Neural crest cell (in vitro differentiated cells): ENCODE data around the gene HBQ1. TPM values are rescaled to one million over a fixed set of nuclear protein-coding genes. Genes with fewer than 3 reads are reported as not detected.
"Not testable (repeated sequence)": the region's sequence is repeated elsewhere in the genome, so short reads cannot be mapped to it uniquely, and the experiment has no call there.

ENCODE experiments used
- DNase-seq: peaks from one replicate; pipeline ENCODE4 v3.0.0; 2021; ENCODE audit warnings: low read depth, mixed read lengths, low spot score
- H3K27ac Mint-ChIP-seq: one replicate; pipeline ENCODE4 v1.8.0; 2021; ENCODE audit warnings: mild to moderate bottlenecking, mixed read lengths; ENCODE audit not compliant: unreplicated experiment
- H3K27me3 Mint-ChIP-seq: 2 replicates; pipeline ENCODE4 v1.8.0; 2021; ENCODE audit warnings: low read depth, mild to moderate bottlenecking, mixed read lengths
- H3K36me3 Mint-ChIP-seq: 2 replicates; pipeline ENCODE4 v1.8.0; 2021; ENCODE audit warnings: low read depth, mild to moderate bottlenecking, mixed read lengths
- H3K4me1 Mint-ChIP-seq: 2 replicates; pipeline ENCODE4 v1.8.0; 2021; ENCODE audit warnings: mixed read lengths
- H3K4me3 Mint-ChIP-seq: one replicate; pipeline ENCODE4 v1.8.0; 2021; ENCODE audit warnings: mild to moderate bottlenecking, mixed read lengths
- H3K9me3 Mint-ChIP-seq: 2 replicates; pipeline ENCODE4 v1.8.0; 2021; ENCODE audit warnings: mixed read lengths
- CTCF ChIP-seq: fragments of 200-600 bp; sonication (generic); conservative IDR thresholded peaks from 2 replicates; pipeline ENCODE4 v1.5.0; 2021; ENCODE audit warnings: antibody characterized with exemption, mild to moderate bottlenecking
- total RNA-seq: library from RNA; stranded (reverse); gene quantifications from 2 replicates; pipeline ENCODE4 v1.2.1, GENCODE V29; 2021

HBQ1 gene
- total RNA-seq, 1 donor from 2014 or later, result 1.8 TPM

- H3K27me3 Mint-ChIP-seq, result peaks cover 77% of the 10 kb centered on the region
- H3K4me1 Mint-ChIP-seq, result peaks cover 7% of the 10 kb centered on the region
- DNase-seq, result no peak
- H3K27ac Mint-ChIP-seq, result no peak overlapping the region
- no peaks in the 10 kb centered on the region for H3K36me3 Mint-ChIP-seq
- H3K4me3 Mint-ChIP-seq, result peak overlapping the region; percentile 72
- no peak for TF ChIP-seq CTCF
- no peaks in the 10 kb centered on the region for H3K9me3 Mint-ChIP-seq
Measured at GRCh38 chr16:155031-155398, 25.2 kb upstream of the HBQ1 start.

GRCh38 chr16:159136-159849 is 21.0 kb upstream of the HBQ1 start:
- H3K27me3 Mint-ChIP-seq, result peaks cover 71% of the 10 kb centered on the region
- DNase-seq, result no peak

GRCh38 chr16:160242-160641 is 20.0 kb upstream of the HBQ1 start:
- H3K4me1 Mint-ChIP-seq, H3K27ac Mint-ChIP-seq, DNase-seq, H3K9me3 Mint-ChIP-seq, H3K36me3 Mint-ChIP-seq, H3K4me3 Mint-ChIP-seq: not testable (repeated sequence)
- peaks cover 66% of the 10 kb centered on the region for H3K27me3 Mint-ChIP-seq

More at GRCh38 chr16:159136-159849, 21.0 kb upstream of the HBQ1 start:
- TF ChIP-seq CTCF, result no peak
- Mint-ChIP-seq H3K4me1 (peaks cover 7% of the 10 kb centered on the region), H3K27ac (no peak overlapping the region), H3K9me3 (no peaks in the 10 kb centered on the region), H3K36me3 (no peaks in the 10 kb centered on the region), H3K4me3 (no peak overlapping the region)

- Mint-ChIP-seq H3K27ac (no peak overlapping the region), H3K4me1 (no peaks in the 10 kb centered on the region), H3K4me3 (no peak overlapping the region), H3K27me3 (peaks cover 67% of the 10 kb centered on the region), H3K9me3 (no peaks in the 10 kb centered on the region), H3K36me3 (no peaks in the 10 kb centered on the region)
- TF ChIP-seq CTCF, result no peak
- no peak for DNase-seq
Measured at GRCh38 chr16:160691-161190, 19.5 kb upstream of the HBQ1 start.

- Mint-ChIP-seq H3K27ac (no peak overlapping the region), H3K36me3 (no peaks in the 10 kb centered on the region), H3K27me3 (peaks cover 67% of the 10 kb centered on the region), H3K9me3 (no peaks in the 10 kb centered on the region), H3K4me1 (no peaks in the 10 kb centered on the region), H3K4me3 (no peak overlapping the region)
- no peak for DNase-seq
- no peak for TF ChIP-seq CTCF
Measured at GRCh38 chr16:162271-162991, 17.8 kb upstream of the HBQ1 start.

GRCh38 chr16:163139-163538 is 17.1 kb upstream of the HBQ1 start:
- DNase-seq, H3K4me1 Mint-ChIP-seq, H3K36me3 Mint-ChIP-seq, H3K27ac Mint-ChIP-seq, H3K9me3 Mint-ChIP-seq, H3K4me3 Mint-ChIP-seq: not testable (repeated sequence)
- H3K27me3 Mint-ChIP-seq, result peaks cover 67% of the 10 kb centered on the region

- H3K27ac Mint-ChIP-seq, H3K4me3 Mint-ChIP-seq, H3K36me3 Mint-ChIP-seq, DNase-seq, H3K9me3 Mint-ChIP-seq, H3K4me1 Mint-ChIP-seq: not testable (repeated sequence)
- peaks cover 69% of the 10 kb centered on the region for H3K27me3 Mint-ChIP-seq
Measured at GRCh38 chr16:163696-164095, 16.6 kb upstream of the HBQ1 start.

GRCh38 chr16:164134-164823 is 16.0 kb upstream of the HBQ1 start:
- not testable (repeated sequence) for H3K4me1 Mint-ChIP-seq, H3K4me3 Mint-ChIP-seq, H3K9me3 Mint-ChIP-seq, H3K36me3 Mint-ChIP-seq, DNase-seq, H3K27ac Mint-ChIP-seq
- peaks cover 71% of the 10 kb centered on the region for H3K27me3 Mint-ChIP-seq
